GM18870 (cell line): ENCODE results near the gene FAM234B.
A peak's percentile ranks its signal among the peaks of the same experiment; 100 is the strongest.

Source experiments
- ATAC-seq: cut with Tn5 transposase; IDR thresholded peaks from one replicate; pipeline ENCODE4 v1.9.1; 2021; ENCODE audit warnings: moderate library complexity; ENCODE audit not compliant: unreplicated experiment

The FAM234B gene

GRCh38 chr12:13088496-13088895, 44.3 kb downstream of the FAM234B start:
- ATAC-seq = no peak

GRCh38 chr12:13090054-13090453, 45.9 kb downstream of the FAM234B start:
- no peak for ATAC-seq

GRCh38 chr12:13091832-13092231, 47.7 kb downstream of the FAM234B start:
- ATAC-seq = no peak

GRCh38 chr12:13093191-13093847, 49.1 kb downstream of the FAM234B start:
- no peak for ATAC-seq

GRCh38 chr12:13093848-13094220, 49.7 kb downstream of the FAM234B start:
- no peak for ATAC-seq

- ATAC-seq = peak; percentile 58
Observed at GRCh38 chr12:13094367-13094766, 50.2 kb downstream of the FAM234B start.

GRCh38 chr12:13095266-13095995, 51.2 kb downstream of the FAM234B start:
- no peak for ATAC-seq

GRCh38 chr12:13097491-13098011, 53.4 kb downstream of the FAM234B start:
- no peak for ATAC-seq

GRCh38 chr12:13099066-13099843, 55.1 kb downstream of the FAM234B start:
- no peak for ATAC-seq

- ATAC-seq = no peak
Observed at GRCh38 chr12:13099844-13100604, 55.8 kb downstream of the FAM234B start.

- ATAC-seq = no peak
Observed at GRCh38 chr12:13100605-13100881, 56.4 kb downstream of the FAM234B start.

GRCh38 chr12:13100882-13101769, 56.9 kb downstream of the FAM234B start:
- peak; percentile 63 for ATAC-seq

GRCh38 chr12:13101821-13102375, 57.7 kb downstream of the FAM234B start:
- no peak for ATAC-seq

GRCh38 chr12:13102461-13103195, 58.4 kb downstream of the FAM234B start:
- no peak for ATAC-seq

- no peak for ATAC-seq
Observed at GRCh38 chr12:13103391-13104033, 59.3 kb downstream of the FAM234B start, which contains the start of gene GSG1. Gene GSG1, minus strand, starts transcription at chr12:13103667. Its CDS starts 155 bp downstream, at chr12:13103512.

GRCh38 chr12:13104409-13104808, 60.2 kb downstream of the FAM234B start:
- ATAC-seq = no peak

GRCh38 chr12:13105781-13106180, 61.6 kb downstream of the FAM234B start:
- ATAC-seq = no peak

GRCh38 chr12:13106666-13107065, 62.5 kb downstream of the FAM234B start:
- no peak for ATAC-seq
